ENCODE results near the gene PLCL1. TPM values are rescaled to one million over a fixed set of nuclear protein-coding genes. Genes with fewer than 3 reads are reported as not detected.
"Not testable (repeated sequence)": the region's sequence is repeated elsewhere in the genome, so short reads cannot be mapped to it uniquely, and the experiment has no call there.

Gene PLCL1
- total RNA-seq, 2 experiments from 2014 or later: 1.2 to 1.6 TPM

- ChIA-PET CTCF (no interaction called here), POLR2A (no interaction called here)
- H3K27ac Mint-ChIP-seq: no peak overlapping the region
- H3K27me3 Mint-ChIP-seq: no peaks in the 10 kb centered on the region
- H3K9me3 Mint-ChIP-seq: no peaks in the 10 kb centered on the region
- H3K4me1 Mint-ChIP-seq: peaks cover 12% of the 10 kb centered on the region
- H3K36me3 Mint-ChIP-seq (ENCODE audit: low read depth): no peaks in the 10 kb centered on the region
- no peak overlapping the region for H3K4me3 Mint-ChIP-seq
- DNase-seq: no peak
These were observed 196.0 kb downstream of the PLCL1 start for GRCh38 chr2:198000417-198000816.

GRCh38 chr2:198004173-198004572 is 199.8 kb downstream of the PLCL1 start:
- ChIA-PET POLR2A (interaction anchor here (1.1 kb wide), 1 partner anchor 299 kb away, joined by 4 read pairs; the partner anchor contains the start of gene MARS2), CTCF (no interaction called here)
- no peak for DNase-seq
- H3K27me3 Mint-ChIP-seq: no peaks in the 10 kb centered on the region
- H3K4me3 Mint-ChIP-seq: no peak overlapping the region
- H3K36me3 Mint-ChIP-seq (ENCODE audit: low read depth): no peaks in the 10 kb centered on the region
- H3K4me1 Mint-ChIP-seq: peaks cover 34% of the 10 kb centered on the region
- H3K9me3 Mint-ChIP-seq: no peaks in the 10 kb centered on the region
- no peak overlapping the region for H3K27ac Mint-ChIP-seq

- CTCF ChIA-PET: no interaction called here
- Mint-ChIP-seq H3K4me1 (peaks cover 34% of the 10 kb centered on the region), H3K27ac (peak overlapping the region; percentile 63), H3K27me3 (no peaks in the 10 kb centered on the region), H3K4me3 (peak overlapping the region; percentile 42), H3K36me3 (ENCODE audit: low read depth) (no peaks in the 10 kb centered on the region), H3K9me3 (no peaks in the 10 kb centered on the region)
- DNase-seq: peak; percentile 23
- POLR2A ChIA-PET: interaction anchor here (1.1 kb wide), 1 partner anchor 300 kb away, joined by 4 read pairs; the partner anchor contains the start of gene MARS2
These were observed 200.8 kb downstream of the PLCL1 start for GRCh38 chr2:198004921-198005829.

- POLR2A ChIA-PET: no interaction called here
These were observed 202.3 kb downstream of the PLCL1 start for GRCh38 chr2:198006733-198007132.

GRCh38 chr2:198008230-198008629 is 203.8 kb downstream of the PLCL1 start:
- ChIA-PET POLR2A (no interaction called here), CTCF (no interaction called here)
- H3K4me3 Mint-ChIP-seq: no peak overlapping the region
- no peak overlapping the region for H3K27ac Mint-ChIP-seq
- no peaks in the 10 kb centered on the region for H3K27me3 Mint-ChIP-seq
- peaks cover 11% of the 10 kb centered on the region for H3K9me3 Mint-ChIP-seq
- peaks cover 6% of the 10 kb centered on the region for H3K36me3 Mint-ChIP-seq (ENCODE audit: low read depth)
- peaks cover 34% of the 10 kb centered on the region for H3K4me1 Mint-ChIP-seq
- no peak for DNase-seq

More at GRCh38 chr2:198006733-198007132, 202.3 kb downstream of the PLCL1 start:
- H3K27me3 Mint-ChIP-seq: no peaks in the 10 kb centered on the region
- H3K4me1 Mint-ChIP-seq: peaks cover 34% of the 10 kb centered on the region
- no peak for DNase-seq
- peaks cover 6% of the 10 kb centered on the region for H3K9me3 Mint-ChIP-seq
- H3K36me3 Mint-ChIP-seq (ENCODE audit: low read depth): peaks cover 4% of the 10 kb centered on the region
- no peak overlapping the region for H3K4me3 Mint-ChIP-seq
- CTCF ChIA-PET: no interaction called here
- H3K27ac Mint-ChIP-seq: no peak overlapping the region

GRCh38 chr2:198012025-198012424 is 207.6 kb downstream of the PLCL1 start:
- ChIA-PET CTCF (no interaction called here), POLR2A (no interaction called here)
- no peak overlapping the region for H3K27ac Mint-ChIP-seq
- no peaks in the 10 kb centered on the region for H3K27me3 Mint-ChIP-seq
- H3K36me3 Mint-ChIP-seq (ENCODE audit: low read depth): peaks cover 6% of the 10 kb centered on the region
- peaks cover 8% of the 10 kb centered on the region for H3K4me1 Mint-ChIP-seq
- H3K4me3 Mint-ChIP-seq: no peak overlapping the region
- no peak for DNase-seq
- peaks cover 11% of the 10 kb centered on the region for H3K9me3 Mint-ChIP-seq

- Mint-ChIP-seq H3K4me3 (no peak overlapping the region), H3K27ac (no peak overlapping the region), H3K27me3 (no peaks in the 10 kb centered on the region), H3K9me3 (peaks cover 9% of the 10 kb centered on the region), H3K36me3 (ENCODE audit: low read depth) (peaks cover 6% of the 10 kb centered on the region), H3K4me1 (peaks cover 6% of the 10 kb centered on the region)
- ChIA-PET POLR2A (no interaction called here), CTCF (no interaction called here)
- no peak for DNase-seq
These were observed 211.8 kb downstream of the PLCL1 start for GRCh38 chr2:198016243-198016642.

- H3K27ac Mint-ChIP-seq: no peak overlapping the region
- H3K27me3 Mint-ChIP-seq: no peaks in the 10 kb centered on the region
- POLR2A ChIA-PET: no interaction called here
- no peaks in the 10 kb centered on the region for H3K36me3 Mint-ChIP-seq (ENCODE audit: low read depth)
- CTCF ChIA-PET: interaction anchor here (1.4 kb wide), 1 partner anchor 20 kb away, joined by 3 read pairs; no protein-coding TSS in a partner anchor
- H3K9me3 Mint-ChIP-seq: peaks cover 3% of the 10 kb centered on the region
- H3K4me3 Mint-ChIP-seq: no peak overlapping the region
- DNase-seq: no peak
- H3K4me1 Mint-ChIP-seq: peaks cover 6% of the 10 kb centered on the region
These were observed 212.7 kb downstream of the PLCL1 start for GRCh38 chr2:198017068-198017467.

- POLR2A ChIA-PET: no interaction called here
- no peak overlapping the region for H3K4me3 Mint-ChIP-seq
- no peaks in the 10 kb centered on the region for H3K9me3 Mint-ChIP-seq
These were observed 224.6 kb downstream of the PLCL1 start for GRCh38 chr2:198028955-198029354.

GRCh38 chr2:198029576-198029975 is 225.2 kb downstream of the PLCL1 start:
- POLR2A ChIA-PET; H3K36me3 Mint-ChIP-seq (ENCODE audit: low read depth); CTCF ChIA-PET: not testable (repeated sequence)

More at GRCh38 chr2:198028955-198029354, 224.6 kb downstream of the PLCL1 start:
- CTCF ChIA-PET: no interaction called here
- DNase-seq: no peak
- no peak overlapping the region for H3K27ac Mint-ChIP-seq
- H3K27me3 Mint-ChIP-seq: no peaks in the 10 kb centered on the region
- no peaks in the 10 kb centered on the region for H3K36me3 Mint-ChIP-seq (ENCODE audit: low read depth)
- no peaks in the 10 kb centered on the region for H3K4me1 Mint-ChIP-seq

GRCh38 chr2:198033626-198034025 is 229.2 kb downstream of the PLCL1 start:
- H3K9me3 Mint-ChIP-seq: no peaks in the 10 kb centered on the region
- no peak overlapping the region for H3K4me3 Mint-ChIP-seq
- H3K36me3 Mint-ChIP-seq (ENCODE audit: low read depth): no peaks in the 10 kb centered on the region
- no peaks in the 10 kb centered on the region for H3K4me1 Mint-ChIP-seq
- no peaks in the 10 kb centered on the region for H3K27me3 Mint-ChIP-seq
- H3K27ac Mint-ChIP-seq: no peak overlapping the region
- DNase-seq: no peak
- POLR2A ChIA-PET: no interaction called here
- CTCF ChIA-PET: no interaction called here

More at GRCh38 chr2:198029576-198029975, 225.2 kb downstream of the PLCL1 start:
- H3K4me3 Mint-ChIP-seq, DNase-seq, H3K27me3 Mint-ChIP-seq, H3K27ac Mint-ChIP-seq, H3K4me1 Mint-ChIP-seq, H3K9me3 Mint-ChIP-seq: not testable (repeated sequence)

- H3K27me3 Mint-ChIP-seq: no peaks in the 10 kb centered on the region
- no peaks in the 10 kb centered on the region for H3K9me3 Mint-ChIP-seq
- DNase-seq: no peak
- H3K36me3 Mint-ChIP-seq (ENCODE audit: low read depth): no peaks in the 10 kb centered on the region
- H3K27ac Mint-ChIP-seq: no peak overlapping the region
- ChIA-PET POLR2A (no interaction called here), CTCF (no interaction called here)
- no peak overlapping the region for H3K4me3 Mint-ChIP-seq
- H3K4me1 Mint-ChIP-seq: no peaks in the 10 kb centered on the region
These were observed 231.9 kb downstream of the PLCL1 start for GRCh38 chr2:198036029-198036879.

- ChIA-PET POLR2A (no interaction called here), CTCF (no interaction called here)
- no peaks in the 10 kb centered on the region for H3K27me3 Mint-ChIP-seq
- no peak overlapping the region for H3K4me3 Mint-ChIP-seq
- no peaks in the 10 kb centered on the region for H3K9me3 Mint-ChIP-seq
- peaks cover 5% of the 10 kb centered on the region for H3K4me1 Mint-ChIP-seq
- no peak overlapping the region for H3K27ac Mint-ChIP-seq
- no peak for DNase-seq
- no peaks in the 10 kb centered on the region for H3K36me3 Mint-ChIP-seq (ENCODE audit: low read depth)
These were observed 236.4 kb downstream of the PLCL1 start for GRCh38 chr2:198040835-198041234.

Measured in activated CD4-positive, alpha-beta memory T cell treated with anti-CD3 and anti-CD28 coated beads, Interleukin-2, amount 10 ng/mL, durations not matched to agents 7 days and 5 days (primary cell).